B cell (primary cell): ENCODE data around the gene WDR62. TPM values are rescaled to one million over a fixed set of nuclear protein-coding genes. Genes with fewer than 3 reads are reported as not detected.

Experiments
- ATAC-seq: fragments of 200-7000 bp; cut with Tn5 transposase; one replicate; pipeline ENCODE4 v1.10.0; 2021; ENCODE audit warnings: low read depth, mild to moderate bottlenecking, moderate number of reproducible peaks, moderate library complexity
- CTCF ChIA-PET: fragments of 350-600 bp; sonication (Branson Sonifier 250); formaldehyde crosslinking; loops from one replicate; lab custom pipeline; 2021; ENCODE audit warnings: antibody characterized with exemption, inconsistent platforms; lab: Charles Lee
- POLR2A ChIA-PET: fragments of 350-600 bp; sonication (Branson Sonifier 250); formaldehyde crosslinking; loops from one replicate; lab custom pipeline; 2021; ENCODE audit warnings: antibody characterized with exemption; lab: Charles Lee
- DNase-seq: peaks from one replicate; pipeline ENCODE4 v3.0.0; 2013
- H2AFZ ChIP-seq: 2 replicates; pipeline ENCODE4 v1.6.1; 2012; ENCODE audit warnings: mild to moderate bottlenecking, low read depth, low read length; ENCODE audit not compliant: insufficient read depth, poor library complexity, severe bottlenecking
- H3K27ac ChIP-seq, 2 donors: 1 replicate in 1 of 2; 2 replicates in 1 of 2; pipeline ENCODE4 v1.5.1; 2012 to 2013; ENCODE audit warnings: low read length in 2 of 2, mild to moderate bottlenecking in 2 of 2, moderate library complexity in 1 of 2
- H3K27me3 ChIP-seq, 4 experiments: fragments of 200-600 bp in 1 of 4; sonication (generic) in 1 of 4; replicated peaks in 1 of 4; 1 replicate in 2 of 4; 2 replicates in 2 of 4; pipeline versions ENCODE4 v1.6.1 to v1.7.0; 2013 to 2016; ENCODE audit warnings: low read length in 3 of 4, mild to moderate bottlenecking in 2 of 4, mixed read lengths in 1 of 4, moderate library complexity in 1 of 4; ENCODE audit not compliant: insufficient read depth in 4 of 4, control insufficient read depth in 3 of 4; ENCODE audit errors: control extremely low read depth in 1 of 4
- H3K36me3 ChIP-seq, 2 experiments: replicated peaks in 1 of 2; 1 replicate in 1 of 2; 2 replicates in 1 of 2; pipeline versions ENCODE4 v1.6.1 to v1.7.1; 2013; ENCODE audit warnings: low read length in 1 of 2; ENCODE audit not compliant: insufficient read depth in 2 of 2, control insufficient read depth in 1 of 2; ENCODE audit errors: control extremely low read depth in 1 of 2, extremely low read depth in 1 of 2
- H3K4me1 ChIP-seq, 2 donors: fragments of 200-600 bp in 1 of 2; sonication (generic) in 1 of 2; 1 replicate in 1 of 2; 2 replicates in 1 of 2; pipeline versions ENCODE4 v1.5.1 to v1.6.1; 2013 to 2017; ENCODE audit warnings: low read length in 2 of 2; ENCODE audit not compliant: control insufficient read depth in 2 of 2, insufficient read depth in 2 of 2
- H3K4me2 ChIP-seq: replicated peaks from 2 replicates; pipeline ENCODE3; 2012; ENCODE audit warnings: mild to moderate bottlenecking, low read depth, low read length; ENCODE audit not compliant: poor library complexity, severe bottlenecking
- H3K4me3 ChIP-seq, 5 experiments: fragments of 200-600 bp in 1 of 5; sonication (generic) in 1 of 5; 1 replicate in 3 of 5; 2 replicates in 2 of 5; pipeline versions ENCODE4 v1.5.1 to v1.7.0; 2011 to 2016; ENCODE audit warnings: low read length in 4 of 5, mild to moderate bottlenecking in 4 of 5, low read depth in 2 of 5, control low read depth in 1 of 5, moderate library complexity in 1 of 5; ENCODE audit not compliant: insufficient read depth in 1 of 5; ENCODE audit errors: control extremely low read depth in 1 of 5, extremely low read depth in 1 of 5
- H3K79me2 ChIP-seq: fragments of 200-600 bp; sonication (generic); one replicate; pipeline ENCODE4 v1.6.0; 2016; ENCODE audit warnings: low read length; ENCODE audit not compliant: control insufficient read depth, insufficient read depth
- H3K9ac ChIP-seq: fragments of 200-600 bp; sonication (generic); 2 replicates; pipeline ENCODE4 v1.6.1; 2017; ENCODE audit warnings: mild to moderate bottlenecking, low read length, moderate library complexity
- H3K9me3 ChIP-seq, 3 donors: one replicate each; pipeline versions ENCODE4 v1.6.1 to v1.7.1; 2013; ENCODE audit warnings: low read length in 2 of 3; ENCODE audit not compliant: control insufficient read depth in 2 of 3, insufficient read depth in 1 of 3; ENCODE audit errors: control extremely low read depth in 1 of 3
- H4K20me1 ChIP-seq: 2 replicates; pipeline ENCODE4 v1.6.0; 2012; ENCODE audit warnings: mild to moderate bottlenecking, low read length; ENCODE audit not compliant: insufficient read depth, control insufficient read depth, poor library complexity, severe bottlenecking
- H3K27ac Mint-ChIP-seq: one replicate; pipeline ENCODE4 v1.8.0; 2021; ENCODE audit warnings: mixed read lengths
- H3K27me3 Mint-ChIP-seq: one replicate; pipeline ENCODE4 v1.8.0; 2021; ENCODE audit warnings: mixed read lengths
- H3K4me1 Mint-ChIP-seq: one replicate; pipeline ENCODE4 v1.8.0; 2021; ENCODE audit warnings: mixed read lengths
- H3K4me3 Mint-ChIP-seq: one replicate; pipeline ENCODE4 v1.8.0; 2021; ENCODE audit warnings: mixed read lengths
- H3K9me3 Mint-ChIP-seq: one replicate; pipeline ENCODE4 v1.8.0; 2022; ENCODE audit warnings: mixed read lengths; ENCODE audit not compliant: insufficient read depth
- EZH2 ChIP-seq: IDR thresholded peaks from 2 replicates; pipeline ENCODE4 v1.6.1; 2012; ENCODE audit warnings: borderline replicate concordance, low read depth, mild to moderate bottlenecking, moderate library complexity, low read length; ENCODE audit not compliant: insufficient read depth, poor library complexity, severe bottlenecking
- WGBS: methylation state at CpG from one replicate; pipeline ENCODE4 v1.1.5; 2013; ENCODE audit warnings: missing lambda C conversion rate; ENCODE audit not compliant: insufficient coverage; 5-methylcytosine and 5-hydroxymethylcytosine counted together
- intact Hi-C: fragments of 100-400 bp; cut with micrococcal nuclease; formaldehyde crosslinking; loops from one replicate; pipeline ENCODE4 v1.10.0; 2022
- polyA plus RNA-seq: library from polyadenylated mRNA; depleted of rRNA; stranded (reverse); fragments of >200 nt; gene quantifications from 2 replicates; pipeline ENCODE4 v1.2.3, GENCODE V29; 2012
- total RNA-seq, 2 donors: library from RNA; stranded (reverse); fragments of 120-200 nt in 1 of 2; gene quantifications; 1 replicate in 1 of 2; 2 replicates in 1 of 2; pipeline versions ENCODE4 v1.2.3 to v1.2.4, GENCODE V29; 2013 to 2022
- TF ChIP-seq, protein P1 (sequence below): fragments of 200-600 bp; IDR thresholded peaks from one replicate; pipeline ENCODE4 v1.8.0; 2022; ENCODE audit warnings: antibody characterized with exemption, mild to moderate bottlenecking

Gene WDR62
- total and polyA plus RNA-seq, 2 donors (not counting 1 experiment from before 2014, with no cell fraction given), result 1.8 to 1.9 TPM

GRCh38 chr19:36140304-36141038, 85.8 kb downstream of the WDR62 start:
- POLR2A ChIA-PET, result interaction anchor here (0.6 to 3.9 kb wide), 6 partner anchors 12 to 873 kb away, joined by 3 to 33 read pairs (median 6); partner anchors contain the start of genes POLR2I, TBCB, THAP8 and ZNF850
- CTCF ChIA-PET, result interaction anchor here (1.0 to 5.6 kb wide), 3 partner anchors 12 to 29 kb away, joined by 3 to 49 read pairs (median 7); no protein-coding TSS in a partner anchor

More at GRCh38 chr19:36140304-36141038, 85.8 kb downstream of the WDR62 start:
- under 1% methylated on average over 25 of the region's 31 CpGs for WGBS
- Mint-ChIP-seq H3K4me1 (peaks cover 15% of the 10 kb centered on the region), H3K27me3 (no peaks in the 10 kb centered on the region), H3K9me3 (no peaks in the 10 kb centered on the region), H3K27ac (peak overlapping the region; percentile 94), H3K4me3 (peak overlapping the region; percentile 96)
- peaks cover 0 to 5% (median 0%) of the 10 kb centered on the region in 3 donors for H3K9me3 ChIP-seq
- H3K79me2 ChIP-seq, result peaks cover 20% of the 10 kb centered on the region
- TF ChIP-seq EZH2, result no peak
- TF ChIP-seq, protein P1, sequence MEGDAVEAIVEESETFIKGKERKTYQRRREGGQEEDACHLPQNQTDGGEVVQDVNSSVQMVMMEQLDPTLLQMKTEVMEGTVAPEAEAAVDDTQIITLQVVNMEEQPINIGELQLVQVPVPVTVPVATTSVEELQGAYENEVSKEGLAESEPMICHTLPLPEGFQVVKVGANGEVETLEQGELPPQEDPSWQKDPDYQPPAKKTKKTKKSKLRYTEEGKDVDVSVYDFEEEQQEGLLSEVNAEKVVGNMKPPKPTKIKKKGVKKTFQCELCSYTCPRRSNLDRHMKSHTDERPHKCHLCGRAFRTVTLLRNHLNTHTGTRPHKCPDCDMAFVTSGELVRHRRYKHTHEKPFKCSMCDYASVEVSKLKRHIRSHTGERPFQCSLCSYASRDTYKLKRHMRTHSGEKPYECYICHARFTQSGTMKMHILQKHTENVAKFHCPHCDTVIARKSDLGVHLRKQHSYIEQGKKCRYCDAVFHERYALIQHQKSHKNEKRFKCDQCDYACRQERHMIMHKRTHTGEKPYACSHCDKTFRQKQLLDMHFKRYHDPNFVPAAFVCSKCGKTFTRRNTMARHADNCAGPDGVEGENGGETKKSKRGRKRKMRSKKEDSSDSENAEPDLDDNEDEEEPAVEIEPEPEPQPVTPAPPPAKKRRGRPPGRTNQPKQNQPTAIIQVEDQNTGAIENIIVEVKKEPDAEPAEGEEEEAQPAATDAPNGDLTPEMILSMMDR, result no peak
- DNase-seq, result peak; percentile 66
- H3K27ac ChIP-seq, result peak overlapping the region; percentile 81 to 85
- H3K4me1 ChIP-seq, result peaks cover 4 to 14% of the 10 kb centered on the region in 2 donors
- peaks cover 19% of the 10 kb centered on the region for H4K20me1 ChIP-seq
- H2AFZ ChIP-seq, result peak overlapping the region; percentile 92
- peak overlapping the region; percentile 76 to 99 (median 89) for H3K4me3 ChIP-seq
- H3K4me2 ChIP-seq, result peak overlapping the region; percentile 96
- H3K27me3 ChIP-seq, result no peaks in the 10 kb centered on the region
- peak; percentile 4 for ATAC-seq
- H3K36me3 ChIP-seq, result peaks cover 0 to 18% of the 10 kb centered on the region in 2 experiments
- intact Hi-C loops, result loop anchor here (1.0 kb wide), 3 partner anchors 25 to 145 kb away; partner anchors contain the start of genes ALKBH6, SDHAF1 and TBCB
- H3K9ac ChIP-seq, result peak overlapping the region; percentile 86
